ENCODE results near the gene MACROD2.

Gene MACROD2

DNA sequence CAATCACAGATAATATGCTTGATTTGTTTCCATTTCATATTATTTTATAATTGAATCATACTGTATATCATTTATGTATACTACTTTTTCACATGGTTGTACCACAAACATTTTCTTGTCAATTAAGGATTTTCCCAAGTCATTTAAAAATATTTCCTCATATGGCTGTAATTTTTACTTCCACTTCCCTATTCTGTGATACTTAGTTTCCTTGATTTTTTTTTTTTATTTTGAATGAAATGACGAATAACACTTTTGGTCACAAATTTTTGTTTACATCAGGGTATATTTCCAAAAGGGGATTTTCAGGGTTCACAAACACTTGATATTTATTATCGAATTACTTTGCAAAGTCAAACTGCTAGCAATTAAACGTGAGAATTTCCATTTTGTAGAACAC, 2062.3 kb downstream of the MACROD2 start:
- DNase-seq (ENCODE audit: low read depth in 2 of 2), result no peak

DNA sequence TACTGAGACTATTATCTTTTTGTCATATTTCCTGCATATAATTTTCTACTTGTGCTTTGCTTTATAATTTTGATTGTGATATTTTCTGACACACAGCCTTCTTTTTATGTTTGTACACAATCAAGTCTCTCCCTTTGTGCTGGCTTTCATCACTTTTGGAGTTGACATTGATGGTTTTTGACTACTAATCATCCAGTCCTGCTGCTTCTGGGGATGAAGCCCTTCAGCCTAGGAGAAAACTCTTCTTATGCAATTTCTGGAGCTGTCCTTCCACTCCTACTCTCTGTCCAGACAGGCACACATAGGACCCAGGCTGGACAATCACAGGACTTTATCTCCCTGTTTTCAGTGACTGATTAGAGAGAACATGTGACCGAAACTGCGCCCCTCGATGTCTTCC, 2063.0 kb downstream of the MACROD2 start:
- DNase-seq (ENCODE audit: low read depth in 2 of 2), result no peak

DNA sequence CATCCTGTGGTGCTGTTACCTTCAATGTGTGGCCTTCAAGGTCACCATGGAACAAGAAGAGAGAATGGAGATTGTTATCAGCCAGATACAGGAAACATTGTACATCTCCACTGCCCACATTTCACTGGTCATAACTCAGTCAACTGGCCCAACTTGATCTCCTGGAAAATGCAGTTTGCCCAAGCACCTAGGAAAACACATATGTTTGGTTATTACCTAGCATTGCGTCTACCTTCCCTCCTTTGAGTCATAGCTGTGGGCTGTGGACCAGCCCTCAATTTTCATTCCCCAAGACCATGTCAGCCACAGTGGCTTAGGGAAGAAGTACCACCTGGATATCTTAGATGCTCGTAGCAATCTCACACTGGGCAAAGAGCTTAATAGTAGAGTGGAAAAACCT, 2064.5 kb downstream of the MACROD2 start:
- no peak for DNase-seq (ENCODE audit: low read depth in 2 of 2)

DNA sequence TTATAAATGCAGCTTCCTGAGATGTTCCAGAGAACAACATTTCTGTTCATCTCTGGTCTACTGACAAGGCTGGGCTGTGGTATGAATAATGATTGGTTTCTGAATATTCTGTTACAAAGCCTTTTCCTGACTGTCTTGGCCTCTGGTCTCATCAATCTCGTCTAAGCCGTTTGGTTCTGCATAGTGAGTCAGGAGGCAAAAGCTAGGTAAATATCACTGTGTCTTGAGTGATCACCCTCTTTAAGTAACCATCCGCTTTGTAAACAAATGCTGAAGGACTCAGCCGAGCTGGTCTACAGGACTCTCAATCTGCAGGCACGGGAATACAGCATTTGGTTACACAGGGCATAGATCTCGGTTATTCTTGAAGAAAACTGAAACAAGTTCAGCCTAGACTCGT, 2066.0 kb downstream of the MACROD2 start:
- DNase-seq (ENCODE audit: low read depth in 2 of 2), result no peak

DNA sequence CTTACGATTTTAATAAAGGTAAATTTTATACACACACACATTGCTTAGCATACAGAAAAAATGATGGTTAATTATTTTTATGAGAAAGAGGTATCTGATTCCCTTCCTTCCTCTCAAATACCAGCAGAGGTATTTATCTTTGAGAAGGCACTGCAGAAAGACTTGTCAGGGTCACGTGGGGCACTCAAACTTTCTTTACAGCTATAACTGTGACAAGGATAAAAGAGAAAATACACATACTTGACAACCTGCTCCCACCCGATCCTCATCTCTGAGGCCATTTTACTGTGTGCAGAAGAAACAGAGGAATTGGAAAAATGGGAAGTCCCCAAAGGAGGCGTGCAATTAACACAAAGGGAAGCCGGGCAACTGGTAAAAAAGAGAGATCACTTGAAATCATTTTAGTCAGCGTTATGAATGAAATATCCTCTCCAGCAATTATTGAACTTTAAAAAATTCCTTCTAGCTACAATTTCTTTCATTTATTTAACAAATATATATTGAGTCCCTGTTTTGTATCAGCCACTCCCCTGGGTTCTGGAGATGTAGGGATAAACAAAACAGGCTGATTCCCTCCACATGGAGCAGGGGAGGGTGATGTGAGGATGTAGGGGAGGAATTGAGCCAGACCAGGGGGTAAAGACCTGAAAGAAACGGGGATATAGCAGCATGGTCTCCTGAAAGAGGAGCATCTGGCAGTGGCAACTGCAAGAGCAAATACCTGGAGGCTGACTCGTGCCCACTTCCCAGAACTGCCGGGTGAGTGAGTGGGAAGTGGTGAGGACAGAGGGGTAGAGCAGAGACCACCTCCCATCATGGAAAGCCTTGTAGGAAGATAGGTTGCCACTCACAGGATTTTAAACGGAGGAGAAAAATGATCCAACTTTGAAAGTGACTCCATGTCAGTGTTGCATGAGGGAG, 2067.6 kb downstream of the MACROD2 start:
- DNase-seq (ENCODE audit: low read depth in 2 of 2), result peak in 1 of 2 experiments; percentile 20

DNA sequence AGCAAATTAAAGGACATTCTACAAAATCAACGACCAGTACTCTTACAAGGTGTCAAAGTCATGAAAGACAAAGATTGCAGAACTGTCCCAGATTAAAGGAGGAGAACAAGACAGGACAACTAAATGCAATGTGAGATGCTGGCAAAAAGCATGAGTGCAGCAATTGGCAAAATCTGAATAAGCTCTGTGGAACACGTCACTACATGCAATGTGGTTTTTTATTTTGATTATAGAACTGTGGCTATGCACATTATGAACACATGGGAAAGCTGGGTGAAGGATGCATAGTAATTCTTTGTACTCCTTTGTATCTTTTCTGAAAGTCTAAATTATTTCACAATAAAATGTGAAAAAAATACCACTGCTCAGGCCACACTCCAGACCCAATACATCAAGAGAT, 2068.6 kb downstream of the MACROD2 start:
- DNase-seq (ENCODE audit: low read depth in 2 of 2), result peak in 1 of 2 experiments; percentile 27

DNA sequence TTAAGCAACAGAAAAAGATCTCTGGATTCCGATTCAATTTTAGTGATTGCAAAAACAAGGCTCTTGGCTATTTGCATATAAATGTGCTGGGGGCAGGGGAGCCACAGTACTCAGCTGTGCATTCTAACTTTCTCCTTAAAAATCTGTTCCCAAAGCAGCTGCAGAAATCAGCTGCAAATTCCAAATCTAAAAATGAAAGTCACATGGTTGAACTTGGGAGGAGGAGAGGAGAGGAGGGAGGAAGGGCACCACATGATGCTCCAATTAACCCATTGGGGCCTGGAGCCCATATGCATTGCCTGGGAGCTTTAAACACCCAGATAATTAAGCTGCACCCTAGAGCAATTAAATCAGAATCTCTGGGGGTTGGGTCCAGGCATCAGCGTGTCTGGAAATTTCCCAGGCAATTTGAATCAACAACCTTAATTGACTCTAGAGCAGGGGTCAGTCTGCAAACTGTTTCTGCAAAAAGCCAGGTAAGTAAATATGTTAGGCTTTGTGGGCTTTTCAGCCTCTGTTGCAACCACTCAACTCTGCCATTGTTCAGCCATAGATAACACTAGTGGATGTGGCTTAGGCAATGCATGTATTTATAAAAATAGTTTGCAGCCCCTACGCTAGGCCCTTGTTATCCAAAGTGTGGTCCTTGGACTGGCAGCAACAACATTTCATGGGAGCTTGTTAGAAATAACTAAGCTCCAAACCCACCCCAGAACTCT, 2069.8 kb downstream of the MACROD2 start:
- peak in 1 of 2 experiments; percentile 23 for DNase-seq (ENCODE audit: low read depth in 2 of 2)

DNA sequence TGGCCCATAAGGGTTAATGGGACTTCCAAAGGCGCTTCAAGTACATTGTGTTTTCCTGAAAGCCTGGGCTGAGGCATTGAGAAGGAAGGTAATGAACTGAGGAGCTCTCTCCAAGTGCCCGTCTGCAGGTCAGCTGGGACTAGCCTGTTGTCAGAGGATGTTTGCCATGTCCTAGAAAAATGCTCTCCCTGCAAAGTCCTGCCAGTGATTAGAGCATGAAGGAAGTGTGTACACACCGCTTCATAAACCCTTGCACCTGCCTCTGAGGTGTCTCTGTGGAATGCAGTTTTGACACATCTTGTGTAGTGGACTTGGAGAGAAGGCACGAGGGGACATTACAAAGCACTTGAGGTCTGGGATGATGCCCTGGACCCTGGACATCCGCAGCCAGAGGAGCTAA, 2071.3 kb downstream of the MACROD2 start:
- no peak for DNase-seq (ENCODE audit: low read depth in 2 of 2)

DNA sequence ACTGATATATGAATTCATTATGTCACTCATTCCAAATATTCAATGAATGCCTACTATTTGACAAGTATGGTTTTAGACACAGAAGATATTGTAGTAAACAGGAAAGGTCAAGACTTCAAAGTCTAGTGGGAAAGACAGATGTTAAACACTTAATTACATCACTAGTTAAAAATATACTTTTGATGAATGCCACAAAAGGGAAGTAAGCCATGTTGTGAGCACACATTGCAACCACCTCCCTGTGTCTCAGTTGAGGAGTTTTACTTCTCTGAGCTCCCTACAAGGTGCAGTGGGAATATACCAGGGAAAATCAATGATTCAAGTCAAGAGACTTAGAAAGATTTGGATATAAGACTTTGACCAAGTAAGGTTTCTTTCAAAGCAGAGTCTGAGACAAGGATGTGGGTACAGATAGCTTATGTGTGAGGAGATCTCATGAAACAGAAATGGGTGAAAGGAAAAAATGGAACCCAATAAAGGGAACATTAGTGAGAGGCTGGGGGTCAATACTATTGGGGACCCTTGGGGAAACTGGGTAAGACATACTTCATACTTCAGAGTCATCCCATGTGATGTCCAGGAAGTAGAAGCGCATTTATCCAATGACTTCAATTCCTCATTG, 2074.2 kb downstream of the MACROD2 start:
- no peak for DNase-seq (ENCODE audit: low read depth in 2 of 2)

DNA sequence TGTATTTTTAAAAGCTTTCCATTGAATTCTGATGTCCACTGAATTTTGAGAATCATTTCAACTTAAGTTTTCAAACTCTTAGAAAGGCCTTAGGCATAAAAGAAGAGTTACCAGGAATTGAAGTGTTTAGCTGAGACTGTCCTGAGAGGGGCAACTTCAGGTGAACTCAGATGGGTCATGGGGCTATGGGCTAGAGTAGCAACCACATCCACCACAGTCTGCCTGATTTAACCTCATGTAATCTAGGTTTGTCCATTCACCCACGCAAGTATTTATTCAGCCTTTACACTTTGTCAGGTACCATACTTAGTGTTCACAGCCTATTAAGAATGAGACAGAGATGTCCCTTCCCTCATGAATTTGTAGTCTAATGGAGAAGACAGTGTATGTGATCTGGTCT, 2076.9 kb downstream of the MACROD2 start:
- no peak for DNase-seq (ENCODE audit: low read depth in 2 of 2)

DNA sequence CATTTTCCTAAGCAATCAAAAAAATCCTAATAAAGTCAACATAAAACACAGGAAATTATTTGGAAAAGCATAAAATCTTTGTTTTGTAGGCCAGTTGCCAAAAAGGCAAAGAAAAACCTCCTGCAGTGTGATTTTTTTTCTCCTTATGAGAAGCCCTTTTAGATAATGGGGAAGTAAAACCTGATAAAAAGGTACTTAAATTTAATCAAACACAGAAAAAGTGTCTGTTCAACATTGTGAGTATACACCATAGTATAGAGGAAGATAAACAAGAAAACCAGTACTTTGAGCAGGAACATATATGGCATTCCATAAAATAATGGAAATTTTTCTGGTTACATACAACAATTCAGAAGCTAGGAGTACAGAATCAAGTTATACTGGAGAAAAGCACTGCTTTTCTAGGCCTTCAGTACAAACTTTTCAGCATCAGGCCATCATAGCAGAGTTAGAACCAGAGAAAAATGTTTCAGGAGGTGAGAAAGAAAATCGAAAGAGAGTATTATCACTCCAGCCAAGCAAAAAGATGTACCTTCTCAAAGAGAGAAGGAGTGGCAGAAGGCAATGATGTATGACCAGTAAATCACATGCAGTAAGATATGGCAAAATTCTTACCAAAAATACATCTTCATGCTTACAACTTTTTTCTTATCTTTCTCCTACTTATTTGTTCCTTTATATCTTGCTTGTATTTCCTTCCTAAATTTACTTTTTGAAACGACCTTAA, 2083.0 kb downstream of the MACROD2 start:
- DNase-seq (ENCODE audit: low read depth in 2 of 2), result no peak

DNA sequence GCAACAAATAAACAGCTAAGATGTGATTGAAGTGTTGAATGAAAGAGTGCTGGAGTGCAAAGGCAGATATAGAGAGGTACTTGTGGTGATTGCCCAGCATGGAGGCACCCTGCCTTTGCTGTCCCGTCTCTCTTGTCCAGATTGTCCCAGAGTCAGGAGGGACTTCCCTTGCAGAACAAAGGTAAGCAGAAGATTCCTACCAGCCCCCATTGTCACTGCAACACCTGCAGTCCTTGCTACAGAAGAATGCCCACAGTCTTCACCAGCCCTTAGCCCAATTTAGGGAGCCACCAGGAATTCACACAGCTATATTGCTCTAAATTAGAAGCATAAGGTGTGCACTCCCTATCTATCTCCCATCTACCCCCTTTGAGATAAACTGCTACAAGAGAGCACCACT, 2086.1 kb downstream of the MACROD2 start:
- no peak for DNase-seq (ENCODE audit: low read depth in 2 of 2)

DNA sequence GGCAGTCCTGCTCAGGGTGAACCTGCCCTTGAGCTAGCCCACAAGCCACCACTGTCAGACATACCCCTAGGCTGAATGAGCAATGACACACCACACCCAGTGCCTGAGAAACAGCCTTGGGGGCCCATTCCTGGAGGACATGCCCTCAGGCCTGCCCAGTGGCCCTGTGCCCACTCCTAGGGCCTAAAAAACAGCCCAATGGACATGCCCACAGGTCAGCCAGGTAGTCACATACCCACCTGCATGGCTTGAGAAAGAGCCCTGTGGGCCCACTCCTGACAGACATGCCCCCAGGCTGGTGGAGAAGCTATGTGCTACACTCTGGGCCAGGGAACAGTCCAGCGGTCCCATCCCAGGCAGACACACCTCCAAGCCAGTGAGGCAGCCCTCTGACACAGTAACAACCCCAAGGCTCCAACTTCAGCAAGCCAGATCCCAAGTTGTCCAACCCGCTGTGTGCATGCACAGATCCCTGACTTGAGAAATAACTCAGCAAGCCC, 2086.8 kb downstream of the MACROD2 start:
- DNase-seq (ENCODE audit: low read depth in 2 of 2), result no peak

DNA sequence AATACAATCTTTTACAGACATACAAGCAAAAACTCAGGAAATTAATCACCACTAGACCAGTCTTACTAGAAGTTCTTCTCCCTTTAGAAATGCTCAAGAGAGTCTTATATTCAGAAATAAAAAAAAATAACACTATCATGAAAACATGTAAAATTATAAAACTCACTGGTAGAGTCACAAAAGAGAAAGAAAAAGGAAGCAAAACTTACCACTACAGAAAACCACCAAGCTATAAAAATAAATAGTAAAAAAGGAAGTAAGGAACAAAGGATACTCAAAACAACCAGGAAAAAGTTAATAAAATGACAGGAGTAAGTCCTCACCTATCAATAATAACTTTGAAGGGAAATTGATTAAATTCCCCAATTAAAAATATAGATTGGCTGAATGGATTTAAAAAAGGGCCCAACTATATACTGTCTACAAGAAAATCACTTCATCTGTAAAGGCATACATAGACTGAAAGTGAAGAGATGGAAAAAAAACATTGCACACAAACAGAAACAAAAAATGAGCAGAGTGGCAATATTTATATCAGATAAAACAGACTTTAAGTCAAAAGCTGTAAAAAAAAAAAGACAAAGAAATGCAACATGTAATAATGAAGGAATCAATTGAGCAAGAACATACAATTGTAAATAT, 2088.4 kb downstream of the MACROD2 start:
- no peak for DNase-seq (ENCODE audit: low read depth in 2 of 2)

DNA sequence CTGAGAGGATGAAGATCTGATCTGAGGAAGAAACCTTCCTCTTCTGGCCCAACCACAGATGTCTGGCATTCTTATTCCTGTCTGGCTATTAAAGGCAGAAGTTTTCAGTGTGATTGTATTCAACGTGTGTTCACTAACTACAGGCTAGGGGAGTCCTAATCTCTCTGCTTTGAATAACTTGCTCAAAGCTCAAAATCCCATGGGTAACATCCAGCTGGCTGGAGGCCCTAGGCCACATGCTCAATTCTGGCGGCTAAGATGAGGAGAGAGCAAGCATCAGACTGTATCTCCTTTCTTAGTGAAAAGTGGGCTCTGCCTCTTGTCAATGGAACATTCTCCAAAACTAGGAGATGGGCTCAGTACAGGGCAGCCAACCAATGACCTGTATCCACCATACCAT, 2099.9 kb downstream of the MACROD2 start:
- no peak for DNase-seq (ENCODE audit: low read depth in 2 of 2)

DNA sequence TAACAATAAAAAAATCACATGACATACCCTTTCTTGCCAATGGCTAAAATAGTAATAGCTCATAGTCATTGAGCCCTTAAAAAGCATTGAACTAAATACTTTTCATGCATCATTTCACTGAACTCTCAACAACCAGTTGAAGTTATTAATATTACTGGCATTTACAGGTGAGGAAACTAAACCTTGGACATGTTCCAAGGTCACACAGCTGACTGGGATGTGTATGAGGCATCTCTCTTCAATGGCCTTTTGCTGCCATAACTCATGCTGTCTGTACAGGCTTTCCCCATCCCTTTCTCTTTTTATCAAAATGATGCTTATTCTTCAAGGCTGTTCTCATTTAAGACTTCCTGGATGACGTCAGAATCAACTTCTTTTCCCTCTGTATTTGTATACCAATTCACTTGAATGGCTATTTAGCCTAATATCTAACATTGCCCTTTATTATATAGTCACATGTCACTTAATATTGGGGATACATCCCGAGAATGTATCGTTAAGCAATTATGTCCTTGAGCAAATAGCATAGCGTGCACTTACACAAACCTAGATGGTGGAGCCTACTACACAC, 2101.5 kb downstream of the MACROD2 start:
- no peak for DNase-seq (ENCODE audit: low read depth in 2 of 2)

DNA sequence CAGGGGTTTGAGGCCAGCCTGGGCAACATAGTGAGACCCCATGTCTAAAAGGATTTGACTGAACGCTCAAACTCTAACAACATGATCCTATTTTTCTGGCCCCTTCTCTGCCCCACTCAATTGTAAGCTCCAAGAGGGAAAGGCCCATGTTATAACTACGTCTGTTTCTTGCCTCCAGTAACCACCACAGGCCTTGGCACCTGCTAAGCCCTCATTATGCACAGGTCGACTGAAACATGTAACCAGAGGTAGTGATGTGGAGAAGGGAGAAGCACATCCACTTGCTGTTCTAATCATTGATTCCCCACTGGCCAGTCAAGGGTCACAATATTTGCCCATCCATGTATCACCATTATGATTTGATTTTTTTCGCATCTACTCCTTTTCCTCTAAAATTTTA, 2102.5 kb downstream of the MACROD2 start:
- no peak for DNase-seq (ENCODE audit: low read depth in 2 of 2)

DNA sequence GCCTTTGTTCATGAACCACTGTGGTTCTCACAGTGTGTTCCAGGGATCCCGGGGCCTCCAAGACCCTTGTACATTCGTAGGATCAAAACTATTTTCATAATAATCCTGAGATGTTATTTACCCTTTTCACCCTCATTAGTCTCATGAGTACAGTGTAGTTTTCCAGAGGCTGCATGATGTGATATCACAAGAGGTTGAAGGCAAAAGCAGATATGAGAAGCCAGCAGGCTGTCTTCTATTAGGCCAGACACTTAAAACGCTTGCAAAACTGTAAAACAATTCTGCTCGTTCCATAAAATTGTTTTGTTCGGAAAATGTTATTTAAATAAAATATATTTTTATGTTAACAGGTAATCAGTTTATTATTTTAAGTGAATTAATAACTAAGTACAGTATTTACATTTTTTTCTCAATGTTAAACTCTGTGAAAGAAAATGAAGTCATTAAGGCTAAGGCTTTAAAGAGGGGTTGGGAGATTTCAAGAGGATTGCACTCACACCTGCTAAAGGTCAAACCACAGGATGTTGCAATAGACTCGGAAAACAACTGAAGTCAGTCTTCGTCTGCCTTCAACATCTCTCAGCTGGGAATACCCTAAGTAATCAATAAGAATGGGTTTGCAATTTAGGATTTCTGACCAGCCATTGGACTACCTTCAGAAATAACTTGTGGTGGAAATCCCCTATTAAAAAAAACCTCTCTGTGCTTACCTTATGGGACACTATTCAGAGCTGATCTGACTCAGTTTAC, 2103.7 kb downstream of the MACROD2 start:
- no peak for DNase-seq (ENCODE audit: low read depth in 2 of 2)

DNA sequence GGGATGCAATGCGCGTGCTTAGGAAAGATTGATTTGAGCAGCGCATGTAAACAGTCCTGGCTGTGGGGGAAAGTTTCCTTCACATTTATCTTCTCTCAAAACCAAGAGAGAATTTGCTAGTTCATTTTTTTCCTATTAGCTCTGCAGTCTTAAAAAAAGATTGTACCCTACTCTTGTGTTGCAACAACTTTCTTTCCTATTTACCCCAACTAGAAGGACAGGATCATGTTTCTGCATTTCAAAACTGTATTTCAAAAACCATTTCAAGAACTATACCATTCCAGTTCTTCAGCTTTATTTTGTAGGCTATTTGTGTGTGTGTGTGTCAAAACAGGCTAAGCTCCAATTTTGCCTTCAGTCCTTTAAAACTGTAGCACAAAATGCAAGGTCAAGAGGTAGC, 2104.8 kb downstream of the MACROD2 start:
- DNase-seq (ENCODE audit: low read depth in 2 of 2), result no peak

DNA sequence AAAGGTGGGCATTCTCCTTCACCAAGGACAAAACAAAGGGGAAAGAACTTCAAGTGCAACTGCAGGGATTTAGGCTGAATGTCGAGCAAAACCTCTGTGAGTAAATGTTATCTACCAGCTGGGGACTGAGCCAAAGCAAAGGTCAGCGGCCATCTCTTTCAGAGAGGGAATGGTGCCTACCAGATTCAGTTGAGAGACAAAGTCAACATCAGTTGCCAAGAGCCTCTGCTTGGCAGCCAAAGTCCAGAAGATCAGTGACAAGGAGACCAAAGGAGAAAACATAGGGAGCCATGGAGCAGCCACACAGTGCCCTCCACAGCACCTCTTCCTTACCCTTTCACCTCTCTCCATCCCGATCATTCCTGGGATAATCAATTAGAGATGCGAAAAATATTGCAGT, 2105.5 kb downstream of the MACROD2 start:
- DNase-seq (ENCODE audit: low read depth in 2 of 2), result no peak
